Dermis microvascular lymphatic vessel endothelial cell (primary cell): ENCODE data around the gene C16orf74. TPM values are rescaled to one million over a fixed set of nuclear protein-coding genes. Genes with fewer than 3 reads are reported as not detected.

Experiments used
- DNase-seq, 2 donors: peaks; one replicate each; pipeline versions ENCODE4 v3.0.0 to v3.0.0-alpha.2; 2010; ENCODE audit warnings: low read depth in 2 of 2
- total RNA-seq: library from RNA; depleted of rRNA; stranded (reverse); fragments of >200 nt; gene quantifications from 2 replicates; pipeline ENCODE4 v1.2.1, GENCODE V29; 2014

Gene C16orf74
- total RNA-seq, 1 donor from 2014 or later = 9.6 TPM

DNA sequence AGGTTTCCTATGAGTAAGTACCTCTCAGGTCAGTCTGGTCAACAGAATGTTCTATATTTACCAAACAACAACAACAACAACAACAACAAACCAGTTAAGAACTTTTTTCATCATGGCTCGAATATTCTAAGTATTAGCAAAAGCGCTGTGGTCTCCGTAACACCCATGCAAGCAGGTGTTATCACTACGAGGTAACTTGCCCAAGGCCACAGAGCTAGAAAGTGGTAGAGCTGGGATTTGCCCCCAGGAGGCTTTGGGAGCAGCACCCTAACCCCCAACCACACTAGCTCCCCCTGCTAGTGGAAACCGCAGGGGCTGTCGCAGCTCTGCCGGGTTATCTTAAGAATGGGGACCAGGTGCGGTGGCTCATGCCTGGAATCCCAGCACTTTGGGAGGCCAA lies 23.9 kb upstream of the C16orf74 start:
- DNase-seq = no peak

DNA sequence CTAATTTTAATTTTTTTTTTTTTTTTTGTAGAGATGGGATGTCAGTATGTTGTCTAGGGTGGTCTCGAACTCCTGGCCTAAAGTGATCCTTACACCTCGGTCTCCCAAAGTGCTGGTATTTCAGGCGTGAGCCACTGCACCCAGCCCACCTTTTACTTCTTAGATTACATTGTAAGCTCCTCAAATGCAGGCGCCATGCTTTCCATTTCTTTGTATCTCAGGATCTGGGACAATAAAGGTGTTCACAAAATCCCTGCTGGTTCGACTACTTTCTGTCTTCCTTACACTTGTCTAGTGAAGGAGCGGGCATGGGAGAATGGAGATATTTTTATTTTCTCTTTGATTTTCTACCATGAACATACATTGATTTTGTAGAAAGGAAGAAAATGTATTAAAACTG lies 23.2 kb upstream of the C16orf74 start:
- DNase-seq = no peak

DNA sequence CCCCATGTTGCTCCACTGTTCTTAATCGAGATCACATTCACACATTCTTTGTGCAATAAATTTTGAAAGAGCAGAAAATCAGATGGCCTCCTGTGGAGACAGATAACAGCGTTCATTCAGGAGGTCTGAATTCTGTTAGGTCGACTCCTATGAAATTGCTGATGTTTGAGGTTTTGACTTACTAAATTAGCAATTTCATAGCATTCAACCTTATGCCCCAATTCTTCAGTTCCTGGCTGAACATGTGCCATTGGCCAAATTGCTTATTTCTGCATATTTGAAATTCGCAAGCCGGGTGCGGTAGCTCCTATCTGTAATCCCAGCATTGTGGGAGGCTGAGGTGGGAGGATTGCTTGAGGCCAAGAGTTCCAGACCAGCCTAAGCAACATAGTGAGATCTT lies 22.1 kb upstream of the C16orf74 start:
- DNase-seq = no peak

DNA sequence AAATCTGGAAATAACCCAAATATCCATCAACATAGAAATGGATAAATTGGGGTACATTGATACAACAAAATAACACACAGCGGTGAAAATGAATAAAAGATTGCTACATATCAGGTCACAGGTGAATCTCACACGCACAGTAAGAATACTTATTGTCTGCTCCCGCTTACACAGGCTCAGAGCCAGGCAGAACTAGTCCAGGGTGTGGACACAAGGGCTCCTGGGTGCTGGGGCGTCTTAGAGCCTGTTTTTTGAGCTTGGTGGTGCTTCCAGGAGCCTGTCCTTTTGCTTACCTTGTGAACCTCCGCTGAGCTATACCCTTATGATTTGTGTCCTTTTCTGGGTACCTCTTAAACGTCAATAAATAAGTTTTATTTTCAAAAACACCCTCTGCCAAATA lies 19.8 kb upstream of the C16orf74 start:
- DNase-seq = no peak

DNA sequence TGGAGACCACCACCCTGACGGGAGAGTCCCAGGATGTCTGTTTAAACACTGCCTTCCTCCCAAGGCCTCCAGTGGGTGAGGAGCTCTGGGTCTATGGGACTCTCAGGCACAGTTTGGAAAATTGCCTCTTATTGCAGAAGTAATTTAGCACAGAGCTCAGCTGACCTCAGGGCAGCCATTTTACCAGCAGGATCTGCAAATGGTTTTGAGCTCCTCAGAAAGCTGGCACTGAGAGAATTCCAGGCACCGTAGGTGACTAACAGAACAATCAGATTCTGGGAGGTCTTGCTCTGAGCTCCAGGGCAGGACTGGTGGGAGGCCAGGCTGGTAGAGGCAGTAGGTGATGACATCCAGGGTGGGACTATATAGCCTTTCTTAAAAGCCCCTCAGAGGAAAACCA lies 17.3 kb upstream of the C16orf74 start:
- DNase-seq = no peak

DNA sequence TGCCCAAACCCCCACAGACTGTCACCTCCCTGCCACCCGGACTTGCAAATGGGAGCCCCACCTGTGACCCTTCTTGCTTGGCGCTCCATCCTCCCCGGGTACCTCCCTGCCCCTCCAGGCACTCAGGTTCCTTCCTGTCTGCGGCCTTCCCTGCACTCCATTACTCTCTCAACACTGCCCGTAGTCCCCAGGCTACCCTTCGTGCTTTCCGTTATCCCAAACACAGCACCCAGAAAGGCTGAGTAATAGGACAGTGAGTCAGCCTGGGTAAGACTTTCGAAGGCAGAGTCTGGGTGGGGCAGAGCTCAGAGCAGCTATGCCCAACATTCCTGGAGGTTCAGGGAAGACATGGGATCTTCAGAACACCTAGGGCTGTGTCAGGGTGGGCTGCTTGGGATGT lies 16.6 kb upstream of the C16orf74 start:
- DNase-seq = peak; percentile 23 to 56

DNA sequence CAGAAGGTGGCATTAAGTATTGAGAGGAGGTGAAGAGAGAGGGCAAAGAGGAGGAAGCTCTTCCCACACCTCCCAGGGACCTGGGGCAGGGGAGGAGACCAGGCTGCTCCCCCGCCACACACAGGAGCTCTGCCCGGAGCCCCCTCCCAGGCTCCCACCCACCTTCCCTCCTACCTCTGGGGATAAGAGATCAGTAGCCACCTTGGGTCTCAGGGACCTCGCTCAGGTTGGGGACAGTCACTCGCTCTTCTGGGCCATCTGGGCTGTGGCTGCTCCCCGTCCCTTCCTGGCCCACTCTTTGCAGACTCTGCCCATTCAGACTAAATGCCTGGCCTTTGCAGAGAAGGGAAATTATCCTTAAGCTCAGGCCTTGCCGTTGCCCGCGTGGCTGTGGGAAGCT lies 14.9 kb upstream of the C16orf74 start:
- DNase-seq = no peak

DNA sequence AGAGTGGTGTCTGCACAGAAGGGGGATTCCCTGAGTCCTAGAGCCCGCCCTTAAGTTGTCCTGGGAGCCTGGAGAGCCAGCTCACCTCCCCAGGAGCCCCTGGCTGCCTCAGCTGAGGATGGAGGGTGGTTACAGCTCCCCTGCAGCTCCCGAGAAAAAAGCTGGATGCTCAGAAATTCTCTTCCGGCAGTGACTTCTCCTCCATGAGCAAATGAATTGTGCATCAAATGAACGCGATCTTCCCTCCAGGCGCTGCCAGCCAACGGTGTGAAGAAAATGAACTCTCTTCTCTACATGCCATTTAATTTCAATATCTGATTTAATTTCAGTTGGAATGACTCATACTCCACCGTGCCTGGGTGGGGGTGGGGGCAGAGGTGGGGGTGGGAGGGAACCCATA lies 14.3 kb upstream of the C16orf74 start:
- DNase-seq = no peak

DNA sequence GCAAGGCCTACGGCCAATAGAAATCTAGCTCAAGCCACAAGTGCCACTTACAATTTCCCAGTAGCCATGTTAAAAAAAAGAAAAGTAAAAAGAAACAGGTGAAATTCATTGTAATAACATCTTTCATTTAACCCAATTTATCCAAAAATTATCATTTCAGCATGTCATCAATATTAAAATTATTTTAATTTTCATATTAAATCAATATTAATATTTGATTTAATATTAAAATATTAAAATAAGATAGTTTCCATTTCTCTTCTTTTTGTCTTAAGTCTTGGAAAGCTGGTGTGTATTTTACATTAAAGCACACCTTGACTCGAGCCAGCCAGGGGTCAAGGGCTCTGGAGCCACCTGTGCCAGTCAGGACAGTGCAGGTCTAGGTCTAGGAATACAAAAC lies 12.7 kb upstream of the C16orf74 start:
- no peak for DNase-seq

DNA sequence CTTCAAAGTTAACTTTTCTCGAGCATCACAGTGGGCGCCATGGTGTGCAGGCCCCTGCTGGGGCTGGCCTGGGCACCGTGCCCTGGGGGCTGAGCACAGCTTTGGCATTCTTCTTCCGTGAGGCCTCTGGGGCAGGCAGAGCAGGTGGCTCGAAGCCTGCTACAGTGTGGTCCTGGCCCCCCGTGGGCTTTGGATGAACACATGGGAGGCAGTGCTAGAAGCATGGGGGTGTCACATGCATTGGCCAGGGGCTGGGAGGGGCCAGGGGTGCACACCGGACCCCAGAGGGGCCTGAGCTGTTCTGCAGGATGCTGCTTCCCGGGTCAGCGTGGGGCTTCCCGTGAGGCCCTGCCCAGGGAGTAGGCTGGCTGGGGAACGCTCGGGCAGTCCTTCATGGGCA lies 12.1 kb upstream of the C16orf74 start:
- no peak for DNase-seq

DNA sequence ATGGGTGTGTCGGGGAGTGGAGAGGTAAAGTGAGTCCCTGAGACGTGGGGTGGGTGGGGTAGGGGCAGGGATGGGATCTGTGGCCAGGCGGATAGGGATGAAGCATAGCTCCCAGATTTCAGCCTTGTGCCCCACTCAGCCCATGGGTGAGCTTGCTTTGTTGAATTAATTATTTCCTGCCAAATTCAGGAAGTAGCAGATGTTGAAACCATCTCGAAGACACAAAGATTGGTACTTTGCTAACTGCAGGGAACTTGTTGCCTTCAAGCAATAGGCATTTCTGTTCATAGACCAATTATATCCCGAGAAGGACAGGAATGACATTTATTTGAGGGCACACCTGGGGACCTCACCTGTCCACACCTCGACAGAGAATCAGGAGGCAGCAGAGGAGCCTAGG lies 11.0 kb upstream of the C16orf74 start:
- no peak for DNase-seq

DNA sequence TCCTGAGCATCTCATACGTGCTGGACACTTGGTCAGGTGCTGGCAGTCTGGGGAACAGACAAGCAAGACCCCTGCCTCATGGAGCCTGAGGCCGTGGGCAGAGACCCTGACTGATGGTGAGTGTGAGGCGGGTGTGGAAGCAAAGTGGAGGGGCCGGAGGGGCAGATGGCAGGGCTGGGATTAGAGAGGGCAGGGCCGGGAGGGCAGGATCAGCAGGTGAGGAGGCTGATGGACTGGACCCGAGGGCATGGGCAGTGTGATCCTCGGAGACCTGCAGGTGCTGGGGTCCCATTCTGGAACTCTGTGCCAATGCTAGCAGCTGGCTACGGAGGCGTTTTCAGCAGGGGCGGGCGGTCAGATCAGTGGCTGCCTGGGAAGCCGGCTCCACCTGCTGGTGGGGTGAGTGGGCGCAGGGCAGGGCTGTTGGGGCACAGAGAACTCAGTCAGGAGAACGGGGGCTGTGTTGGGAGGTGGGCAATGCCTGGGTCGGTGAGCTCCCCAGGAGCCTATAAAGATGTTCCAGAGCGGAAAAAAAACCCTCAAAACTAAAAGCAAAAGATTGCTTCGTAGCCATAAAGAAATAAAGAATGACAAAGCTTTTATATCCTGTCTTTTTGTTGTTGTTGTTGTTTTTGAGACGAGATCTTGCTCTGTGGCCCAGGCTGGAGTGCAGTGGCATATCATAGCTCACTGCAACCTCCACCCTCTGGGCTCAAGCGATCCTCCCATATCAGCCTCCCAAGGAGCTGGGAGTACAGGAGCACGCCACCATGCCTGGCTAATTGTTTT lies 8.9 kb upstream of the C16orf74 start:
- peak in 1 of 2 donors; percentile 21 for DNase-seq

DNA sequence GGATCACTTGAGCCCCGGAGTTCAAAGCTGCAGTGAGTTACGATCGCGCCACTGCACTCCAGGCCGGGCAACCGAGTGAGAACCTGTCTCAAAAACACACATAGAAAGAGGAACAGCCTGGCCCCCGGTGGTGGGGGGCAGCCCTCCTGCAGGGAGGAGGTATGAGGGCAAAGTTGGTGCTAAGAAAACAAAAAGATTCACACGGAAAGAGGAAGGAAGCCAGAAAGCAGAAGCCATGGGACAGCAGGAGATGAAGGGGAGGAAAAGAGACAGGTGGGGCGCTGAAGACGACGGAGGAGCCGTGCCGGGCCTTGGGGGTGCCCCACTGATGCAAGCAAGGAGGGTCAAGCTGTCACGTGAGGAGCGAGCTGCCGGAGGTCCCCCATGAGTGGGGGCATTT lies 8.2 kb upstream of the C16orf74 start:
- DNase-seq = no peak

DNA sequence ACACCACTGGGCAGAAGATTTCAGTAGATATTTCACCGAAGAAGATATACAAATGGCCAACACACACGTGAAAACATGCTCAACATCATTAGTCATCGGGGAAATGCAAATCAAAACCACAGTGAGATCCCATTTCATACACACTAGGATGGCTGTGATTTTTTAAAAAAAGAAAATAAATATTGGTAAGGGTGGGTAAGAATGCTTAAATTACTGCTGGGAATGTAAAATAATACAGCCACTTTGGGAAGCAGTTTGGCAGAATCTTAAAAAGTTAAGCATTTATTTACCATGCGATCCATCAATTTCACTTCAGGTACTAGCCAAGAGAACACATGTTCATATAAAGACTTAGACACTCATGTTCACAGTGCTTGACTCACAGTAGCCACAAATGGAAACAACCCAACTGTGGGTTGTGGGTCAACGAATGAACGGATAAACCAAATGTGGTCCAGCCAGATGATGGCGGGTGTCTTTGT lies 6.5 kb upstream of the C16orf74 start:
- DNase-seq = no peak

DNA sequence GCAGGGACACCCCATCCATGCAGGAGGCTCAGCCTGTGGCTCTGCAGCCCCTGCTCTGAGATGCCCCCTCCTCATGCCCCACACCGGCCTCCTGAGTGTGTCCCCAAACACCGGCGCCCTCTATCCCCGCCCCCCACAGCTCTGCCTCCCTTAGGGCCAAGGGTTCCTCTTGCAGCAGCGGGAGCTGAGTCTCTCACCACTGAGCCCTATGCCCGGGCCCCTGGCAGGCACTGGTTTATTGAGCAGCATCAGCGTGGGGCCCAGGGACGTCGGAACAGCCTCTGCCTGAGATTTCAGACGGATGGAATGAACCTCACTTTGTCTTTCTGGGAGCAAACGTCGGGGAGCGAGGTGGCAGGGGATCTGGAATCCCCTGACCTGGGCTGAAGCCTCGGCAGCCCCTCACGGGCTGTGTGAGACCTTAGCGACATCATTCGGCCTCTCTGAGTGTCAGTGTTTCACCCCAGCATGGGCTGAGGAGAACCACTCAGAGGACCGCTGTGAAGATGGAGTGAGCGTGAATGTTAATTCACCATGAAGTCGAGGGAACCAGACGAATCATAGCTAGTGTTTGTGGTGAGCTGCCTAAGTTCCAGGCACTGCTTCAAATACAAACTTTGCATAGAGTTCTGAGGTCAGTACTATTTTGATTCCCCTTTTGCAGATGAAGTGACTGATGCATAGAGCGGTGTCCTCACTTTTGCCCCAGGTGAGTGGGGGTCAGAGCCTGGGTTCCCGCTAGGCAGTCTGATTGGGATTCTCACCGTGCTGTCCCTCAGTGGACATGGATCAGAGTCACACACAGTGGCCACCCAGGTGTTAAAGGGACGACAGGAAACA lies 5.3 kb upstream of the C16orf74 start:
- DNase-seq = no peak

DNA sequence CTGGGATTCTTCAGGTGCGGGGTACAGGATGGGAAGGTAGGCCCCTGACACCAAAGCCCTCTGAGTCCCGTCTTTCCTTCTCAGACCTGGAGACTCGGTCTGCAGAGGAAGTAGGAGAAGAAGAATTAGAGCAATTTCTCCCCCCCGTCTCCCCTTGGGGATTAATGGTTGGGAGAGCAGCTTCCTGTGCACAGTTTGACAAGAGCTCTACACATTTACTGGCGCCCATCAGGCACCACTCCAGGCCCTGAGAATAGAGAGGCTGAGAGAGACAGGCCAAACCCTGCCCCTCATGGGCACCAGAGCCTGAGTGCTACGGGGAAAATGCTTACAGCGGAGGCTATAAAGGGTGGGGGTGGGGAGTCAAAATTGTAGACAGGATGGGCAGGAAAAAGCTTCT lies 3.5 kb upstream of the C16orf74 start:
- DNase-seq = no peak

DNA sequence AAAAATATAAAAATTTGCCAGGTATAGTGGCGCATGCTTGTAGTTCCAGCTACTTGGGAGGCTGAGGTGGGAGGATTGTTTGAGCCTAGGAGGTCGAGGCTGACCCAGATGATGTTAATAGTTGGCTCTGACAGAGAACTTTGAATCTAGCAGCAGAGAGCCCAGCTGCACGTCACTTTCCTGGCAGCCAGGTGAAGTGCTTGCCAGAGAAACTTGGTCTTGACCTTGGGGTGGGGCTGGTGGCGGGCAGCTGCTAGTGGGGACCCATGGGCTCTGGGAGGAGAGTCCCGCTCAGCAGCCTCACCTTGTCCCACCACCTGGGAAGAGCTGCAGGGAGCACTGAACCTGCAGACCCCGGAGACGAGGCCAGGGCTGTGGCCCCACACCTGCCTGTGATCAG lies 3.1 kb upstream of the C16orf74 start:
- no peak for DNase-seq

DNA sequence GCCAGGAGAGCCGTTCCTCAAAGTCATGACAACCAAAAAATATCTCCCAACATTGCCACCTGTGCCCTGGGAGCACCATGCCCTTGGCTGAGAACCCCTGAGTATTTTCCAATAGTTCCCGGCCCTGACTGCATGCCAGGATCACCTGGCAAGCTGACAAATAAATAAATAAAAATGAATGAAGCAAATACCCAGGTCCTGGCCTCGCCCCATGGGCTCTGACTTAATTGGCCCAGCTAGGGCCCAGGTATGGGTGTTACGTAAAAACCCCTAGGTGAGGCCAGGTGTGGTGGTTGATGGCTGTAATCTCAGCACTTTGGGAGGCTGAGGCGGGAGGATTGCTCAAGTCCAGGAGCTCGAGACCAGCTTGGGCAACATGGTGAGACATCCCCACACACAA lies 2.7 kb upstream of the C16orf74 start:
- no peak for DNase-seq

DNA sequence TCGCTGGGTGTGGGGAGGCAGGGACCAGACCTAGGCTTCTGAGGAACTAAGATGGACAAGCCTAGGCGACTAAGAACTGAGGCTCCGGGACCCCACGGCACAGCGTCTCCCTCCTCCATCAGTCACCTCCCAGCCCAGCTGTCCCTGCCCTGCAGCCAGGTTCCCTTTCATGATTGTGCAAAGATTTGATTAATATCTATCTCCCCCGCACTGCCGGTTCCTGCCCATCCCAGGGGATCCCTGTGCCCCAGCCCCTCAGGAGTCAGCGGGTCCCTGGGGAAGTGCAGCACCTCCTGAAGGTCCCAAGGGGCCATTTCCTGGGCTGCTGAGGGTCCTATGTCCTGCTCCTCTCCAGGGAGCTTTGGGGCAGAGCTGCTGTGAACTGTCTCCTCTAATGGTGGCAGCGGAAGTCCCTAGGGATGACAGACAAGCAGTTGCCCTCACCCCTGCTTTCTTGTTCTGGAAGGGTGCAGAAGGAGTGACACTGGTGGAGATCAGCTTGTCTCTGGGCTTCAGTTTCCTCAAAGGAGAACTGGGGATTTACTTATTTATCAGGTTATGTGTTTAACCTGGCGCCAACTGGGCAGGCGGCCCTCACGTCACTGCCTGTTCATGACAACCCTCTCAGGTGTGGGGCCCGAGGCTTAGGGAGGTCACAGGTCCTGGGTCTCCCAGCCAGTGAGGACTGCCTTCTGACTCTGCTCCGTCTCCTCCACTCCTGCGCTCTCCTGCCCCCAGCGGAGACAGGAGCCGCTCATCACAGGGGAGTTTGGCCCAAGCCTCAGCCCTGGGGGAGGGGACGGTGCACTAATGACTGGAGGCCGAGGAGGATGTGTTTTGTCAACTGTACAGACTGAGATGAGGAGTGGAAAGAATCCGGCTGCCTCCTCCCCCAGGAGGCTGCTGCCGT lies 1.9 kb upstream of the C16orf74 start:
- DNase-seq = peak in 1 of 2 donors; percentile 42

DNA sequence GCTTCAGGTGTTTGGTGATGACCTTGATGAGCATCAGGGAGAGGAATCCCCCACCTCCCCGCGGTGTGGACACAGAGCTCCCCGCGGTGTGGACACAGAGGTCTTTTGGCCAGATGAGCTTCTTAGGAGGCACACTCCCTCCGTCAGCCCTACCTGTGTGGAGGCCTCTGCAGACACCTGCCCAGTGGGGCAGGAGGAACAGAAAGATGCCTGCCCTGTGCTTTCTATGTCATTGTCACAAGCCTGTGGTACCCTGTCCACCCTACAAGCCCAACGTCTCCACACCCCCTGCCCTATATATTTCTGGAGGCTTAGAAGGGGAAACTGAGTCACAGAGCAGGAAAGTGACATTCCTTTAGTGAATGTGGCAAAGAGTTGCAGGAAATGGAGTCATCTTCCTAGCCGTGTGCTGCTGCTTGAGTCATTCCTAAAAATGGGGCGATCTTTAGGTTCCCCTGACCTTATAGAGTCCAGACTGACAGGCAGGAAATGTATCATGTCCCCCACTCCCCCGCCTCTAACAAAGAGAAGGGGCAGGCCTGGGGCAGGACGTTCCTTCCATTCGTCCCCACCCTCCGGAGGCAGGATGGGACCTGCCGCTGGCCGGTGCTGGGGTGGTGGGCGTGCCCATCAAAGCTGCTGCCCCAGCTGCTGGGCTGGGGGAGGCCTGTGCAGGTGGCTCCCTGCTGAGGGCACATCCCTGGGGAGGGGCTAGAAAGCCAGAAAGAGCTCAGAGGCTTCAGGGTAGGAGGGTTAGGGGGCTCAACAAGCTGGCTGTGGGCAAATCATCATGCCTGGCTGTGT lies 1.0 kb upstream of the C16orf74 start:
- DNase-seq = peak in 1 of 2 donors; percentile 74
